ENCODE data around the gene TSPAN5. TPM values are rescaled to one million over a fixed set of nuclear protein-coding genes. Genes with fewer than 3 reads are reported as not detected.
"Not testable (repeated sequence)": the region's sequence is repeated elsewhere in the genome, so short reads cannot be mapped to it uniquely, and the experiment has no call there.

The TSPAN5 gene
- total and polyA plus RNA-seq, 2 of the 4 experiments (the other 2 are of a cell fraction) = 64.8 to 79.6 TPM

DNA sequence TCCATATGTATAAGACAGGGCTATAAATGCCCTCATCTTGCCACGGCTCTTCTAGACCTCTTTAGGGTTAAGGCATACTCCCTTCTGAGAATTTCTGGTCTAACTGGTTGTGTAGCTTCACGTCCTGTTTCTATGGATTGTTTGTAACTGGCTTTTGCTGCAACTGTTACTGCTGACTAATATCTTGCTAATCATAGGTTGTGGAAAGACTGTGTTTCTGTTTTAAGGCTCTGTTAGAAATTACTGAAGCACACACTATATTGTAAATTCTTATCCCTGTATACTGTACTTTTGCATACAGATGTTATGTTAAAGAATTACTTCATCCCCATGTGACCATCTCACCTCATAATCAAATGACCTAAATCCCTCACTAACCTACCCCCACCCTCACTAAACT lies 178.8 kb downstream of the TSPAN5 start:
- POLR2A ChIA-PET (ENCODE audit: unreplicated experiment); H2AK5ac ChIP-seq (ENCODE audit: low read depth, low read length); ATAC-seq (ENCODE audit: low read depth); H3K9ac ChIP-seq (ENCODE audit: low read depth, low read length); BruUV-seq (replicated peaks); H3K27me3 ChIP-seq (ENCODE audit: control insufficient read depth, insufficient read depth, low read length); dilution Hi-C loops (cut with HindIII; ENCODE audit: low sequenced_read_pairs, unreplicated experiment); intact Hi-C loops (cut with micrococcal nuclease); H3K4me3 ChIP-seq (ENCODE audit: insufficient read depth, low read depth, low read length); H4K91ac ChIP-seq (ENCODE audit: insufficient read depth, low read depth, low read length); H4K20me1 ChIP-seq (ENCODE audit: insufficient read depth, low read length); H3K27ac ChIP-seq (ENCODE audit: insufficient read depth, low read length); H2BK15ac ChIP-seq (ENCODE audit: low read depth, low read length); CTCF ChIA-PET; H4K5ac ChIP-seq (ENCODE audit: low read depth, low read length); H3K56ac ChIP-seq (ENCODE audit: extremely low read depth, insufficient read depth, low read length); H3K4ac ChIP-seq (ENCODE audit: low read depth, low read length); H3K18ac ChIP-seq (ENCODE audit: low read depth, low read length); H2BK5ac ChIP-seq (ENCODE audit: low read depth, low read length, poor library complexity, severe bottlenecking); H3K23ac ChIP-seq (ENCODE audit: low read depth, low read length); H4K8ac ChIP-seq (ENCODE audit: low read depth in 2 of 2, low read length in 2 of 2); H2BK120ac ChIP-seq (ENCODE audit: low read depth, low read length); in situ Hi-C loops (cut with MboI; ENCODE audit: low sequenced_read_pairs); H2AK9ac ChIP-seq (replicated peaks; ENCODE audit: low read depth, low read length, poor library complexity); H3K9me3 ChIP-seq (ENCODE audit: control insufficient read depth, insufficient read depth, low read length); H2AFZ ChIP-seq (replicated peaks; ENCODE audit: low read length, poor library complexity): not testable (repeated sequence)
- peak overlapping the region; percentile 20; the same call in 1 of the 2 replicates for H2BK20ac ChIP-seq (ENCODE audit: low read depth, low read length)
- WGBS, 2 experiments (ENCODE audit: extremely low coverage in 2 of 2, insufficient read length in 1 of 2) = no CpG with 5 or more reads among the region's 2 CpGs
- H3K36me3 ChIP-seq (ENCODE audit: control insufficient read depth, insufficient read depth, low read length) = peaks cover 23% of the 10 kb centered on the region
- peak overlapping the region; percentile 43; the same call in 1 of the 2 replicates for H3K4me2 ChIP-seq (ENCODE audit: low read depth, low read length)
- 0 out of 2 replicates have a peak overlapping the region, but pooled peaks have one; percentile 4 for H3K14ac ChIP-seq (replicated peaks; ENCODE audit: low read depth, low read length)
- peaks cover 33% of the 10 kb centered on the region for H3K9me1 ChIP-seq (ENCODE audit: insufficient read depth, low read length)
- DNase-seq = peak; percentile 30
- H3K79me1 ChIP-seq (ENCODE audit: low read depth in 1 of 2, low read length in 2 of 2) = peaks cover 30 to 60% of the 10 kb centered on the region in 2 experiments
- peaks cover 17% of the 10 kb centered on the region for H3K4me1 ChIP-seq (ENCODE audit: control insufficient read depth, insufficient read depth, low read length)

All from IMR-90 (cell line).